ENCODE results near the gene DNAH17.
"Not testable (repeated sequence)": the region's sequence is repeated elsewhere in the genome, so short reads cannot be mapped to it uniquely, and the experiment has no call there.

Gene DNAH17

GRCh38 chr17:78524870-78525510 is 52.2 kb downstream of the DNAH17 start:
- no peak for TF ChIP-seq POLR2A (IDR thresholded peaks at IDR 0.05; ENCODE audit: low read depth, low read length)
- FAIRE-seq: no peak
- no peak for DNase-seq (ENCODE audit: insufficient read length, low spot score)

GRCh38 chr17:78523934-78524655 is 53.1 kb downstream of the DNAH17 start:
- DNase-seq (ENCODE audit: insufficient read length, low spot score) (no peak), FAIRE-seq (no peak)
- TF ChIP-seq POLR2A (IDR thresholded peaks at IDR 0.05; ENCODE audit: low read depth, low read length): no peak

GRCh38 chr17:78522031-78522809 is 55.0 kb downstream of the DNAH17 start:
- FAIRE-seq (no peak), DNase-seq (ENCODE audit: insufficient read length, low spot score) (no peak)
- no peak for TF ChIP-seq POLR2A (IDR thresholded peaks at IDR 0.05; ENCODE audit: low read depth, low read length)

GRCh38 chr17:78517421-78517820 is 59.8 kb downstream of the DNAH17 start:
- DNase-seq (ENCODE audit: insufficient read length, low spot score) (no peak), FAIRE-seq (no peak)
- TF ChIP-seq POLR2A (IDR thresholded peaks at IDR 0.05; ENCODE audit: low read depth, low read length): no peak

- FAIRE-seq (no peak), DNase-seq (ENCODE audit: insufficient read length, low spot score) (no peak)
- no peak for TF ChIP-seq POLR2A (IDR thresholded peaks at IDR 0.05; ENCODE audit: low read depth, low read length)
Observed at GRCh38 chr17:78515480-78515879, 61.7 kb downstream of the DNAH17 start.

GRCh38 chr17:78514521-78514920 is 62.7 kb downstream of the DNAH17 start:
- no peak for FAIRE-seq
- DNase-seq (ENCODE audit: insufficient read length, low spot score): no peak
- no peak for TF ChIP-seq POLR2A (IDR thresholded peaks at IDR 0.05; ENCODE audit: low read depth, low read length)

- DNase-seq (ENCODE audit: insufficient read length, low spot score) (no peak), FAIRE-seq (no peak)
- no peak for TF ChIP-seq POLR2A (IDR thresholded peaks at IDR 0.05; ENCODE audit: low read depth, low read length)
Observed at GRCh38 chr17:78512976-78513375, 64.2 kb downstream of the DNAH17 start.

GRCh38 chr17:78510141-78511075 is 66.8 kb downstream of the DNAH17 start:
- FAIRE-seq (no peak), DNase-seq (ENCODE audit: insufficient read length, low spot score) (no peak)
- no peak for TF ChIP-seq POLR2A (IDR thresholded peaks at IDR 0.05; ENCODE audit: low read depth, low read length)

GRCh38 chr17:78507526-78507925 is 69.7 kb downstream of the DNAH17 start:
- DNase-seq (ENCODE audit: insufficient read length, low spot score): no peak
- no peak for FAIRE-seq
- TF ChIP-seq POLR2A (IDR thresholded peaks at IDR 0.05; ENCODE audit: low read depth, low read length): no peak

- TF ChIP-seq POLR2A (IDR thresholded peaks at IDR 0.05; ENCODE audit: low read depth, low read length): no peak
- FAIRE-seq: no peak
- DNase-seq (ENCODE audit: insufficient read length, low spot score): no peak
Observed at GRCh38 chr17:78506454-78507309, 70.5 kb downstream of the DNAH17 start.

- no peak for FAIRE-seq
- TF ChIP-seq POLR2A (IDR thresholded peaks at IDR 0.05; ENCODE audit: low read depth, low read length): no peak
Observed at GRCh38 chr17:78504156-78504925, 72.9 kb downstream of the DNAH17 start.

GRCh38 chr17:78503388-78503787 is 73.8 kb downstream of the DNAH17 start:
- DNase-seq (ENCODE audit: insufficient read length, low spot score); FAIRE-seq: not testable (repeated sequence)

More at GRCh38 chr17:78504156-78504925, 72.9 kb downstream of the DNAH17 start:
- DNase-seq (ENCODE audit: insufficient read length, low spot score): no peak

Data from H54 (cell line).